Hepatocyte (in vitro differentiated cells): Measurements from ENCODE around the gene MAN1C1. TPM values are rescaled to one million over a fixed set of nuclear protein-coding genes. Genes with fewer than 3 reads are reported as not detected.

ENCODE experiments used
- DNase-seq: peaks from one replicate; pipeline ENCODE4 v3.0.0-alpha.2; 2016; ENCODE audit warnings: low spot score
- H2AFZ ChIP-seq: fragments of 200-600 bp; sonication (generic); 2 replicates; pipeline ENCODE4 v1.6.0; 2016; ENCODE audit warnings: antibody characterized with exemption, mild to moderate bottlenecking
- H3K27ac ChIP-seq: fragments of 200-600 bp; sonication (generic); 2 replicates; pipeline ENCODE4 v1.5.1; 2016; ENCODE audit warnings: mild to moderate bottlenecking
- H3K27me3 ChIP-seq: fragments of 200-600 bp; sonication (generic); 2 replicates; pipeline ENCODE4 v1.6.1; 2016
- H3K36me3 ChIP-seq: fragments of 200-600 bp; sonication (generic); replicated peaks from 2 replicates; pipeline ENCODE4 v1.5.1; 2016; ENCODE audit warnings: low read depth; ENCODE audit not compliant: insufficient read depth
- H3K4me1 ChIP-seq: fragments of 200-600 bp; sonication (generic); 2 replicates; pipeline ENCODE4 v1.5.1; 2016; ENCODE audit warnings: mild to moderate bottlenecking, moderate library complexity; ENCODE audit not compliant: insufficient read depth
- H3K4me2 ChIP-seq: fragments of 200-600 bp; sonication (generic); 2 replicates; pipeline ENCODE4 v1.6.0; 2016
- H3K4me3 ChIP-seq: fragments of 200-600 bp; sonication (generic); 2 replicates; pipeline ENCODE4 v1.5.1; 2016; ENCODE audit warnings: mild to moderate bottlenecking
- H3K79me2 ChIP-seq: fragments of 200-600 bp; sonication (generic); 2 replicates; pipeline ENCODE4 v1.6.0; 2017; ENCODE audit warnings: mild to moderate bottlenecking
- H3K9me2 ChIP-seq: fragments of 200-600 bp; sonication (generic); replicated peaks from 2 replicates; pipeline ENCODE4 v1.6.0; 2017; ENCODE audit warnings: mild to moderate bottlenecking; ENCODE audit not compliant: insufficient read depth
- H3K9me3 ChIP-seq: fragments of 200-600 bp; sonication (generic); 2 replicates; pipeline ENCODE4 v1.5.1; 2016; ENCODE audit warnings: low read depth, mild to moderate bottlenecking
- H4K20me1 ChIP-seq: fragments of 200-600 bp; sonication (generic); 2 replicates; pipeline ENCODE4 v1.6.0; 2016; ENCODE audit warnings: mild to moderate bottlenecking; ENCODE audit not compliant: insufficient read depth, poor library complexity, severe bottlenecking
- EZH2 ChIP-seq: fragments of 200-600 bp; sonication (generic); IDR thresholded peaks from 2 replicates; pipeline ENCODE4 v1.6.1; 2016; ENCODE audit warnings: antibody characterized with exemption, mild to moderate bottlenecking, borderline replicate concordance
- EZH2phosphoT487 ChIP-seq: fragments of 200-600 bp; sonication (generic); IDR thresholded peaks from one replicate; pipeline ENCODE4 v1.6.1; 2018; ENCODE audit warnings: antibody characterized with exemption, mild to moderate bottlenecking, low read depth, moderate library complexity; ENCODE audit not compliant: unreplicated experiment, severe bottlenecking
- WGBS: methylation state at CpG from one replicate; pipeline ENCODE4 v1.1.6; 2016; ENCODE audit warnings: low lambda C conversion rate; ENCODE audit errors: missing lambda C conversion rate; 5-methylcytosine and 5-hydroxymethylcytosine counted together
- polyA plus RNA-seq: library from polyadenylated mRNA; unstranded; fragments of >200 nt; fragmentation: Nextera tagmentation; extraction: Ambion mirVana; gene quantifications from 2 replicates; pipeline ENCODE4 v1.2.1, GENCODE V29; 2016
- total RNA-seq: library from RNA; depleted of rRNA; stranded (reverse); fragments of >200 nt; gene quantifications from 2 replicates; pipeline ENCODE4 v1.2.3, GENCODE V29; 2014
- TF ChIP-seq, protein P1 (sequence below): fragments of 200-600 bp; sonication (generic); IDR thresholded peaks from 2 replicates; pipeline ENCODE4 v1.5.1; 2016; ENCODE audit warnings: antibody characterized with exemption, mild to moderate bottlenecking; ENCODE audit not compliant: poor library complexity

MAN1C1 gene
- total and polyA plus RNA-seq, 2 experiments from 2014 or later, result 20.6 to 29.3 TPM

DNA sequence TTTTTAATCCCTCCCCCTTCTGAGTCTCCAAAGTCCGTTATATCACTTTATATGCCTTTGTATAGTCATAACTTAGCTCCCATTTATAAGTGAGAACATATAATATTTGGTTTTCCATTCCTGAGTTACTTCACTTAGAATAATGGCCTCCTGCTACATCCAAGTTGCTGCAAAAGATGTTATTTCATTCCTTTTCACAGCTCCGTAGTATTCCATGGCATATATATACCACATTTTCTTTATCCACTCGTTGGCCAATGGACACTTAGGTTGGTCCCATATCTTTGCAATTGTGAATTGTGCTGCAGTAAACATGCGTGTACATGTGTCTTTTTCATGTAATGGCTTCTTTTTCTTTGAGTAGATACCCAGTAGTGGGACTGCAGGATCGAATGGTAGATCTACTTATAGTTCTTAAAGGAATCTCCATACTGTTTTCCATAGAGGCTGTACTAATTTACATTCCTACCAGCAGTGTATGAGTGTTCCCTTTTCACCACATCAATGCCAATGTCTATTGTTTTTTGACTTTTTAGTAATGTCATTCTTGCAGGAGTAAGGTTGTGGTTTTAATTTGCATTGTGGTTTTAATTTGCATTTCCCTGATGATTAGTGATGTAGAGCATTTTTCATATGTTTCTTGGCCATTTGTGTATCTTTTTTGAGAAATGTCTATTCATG, 12.3 kb downstream of the MAN1C1 start:
- Histone ChIP-seq H3K79me2 (peaks cover 18% of the 10 kb centered on the region), H3K4me3 (no peak overlapping the region), H4K20me1 (no peaks in the 10 kb centered on the region), H2AFZ (no peak overlapping the region), H3K27ac (no peak overlapping the region), H3K4me2 (no peak overlapping the region), H3K27me3 (no peaks in the 10 kb centered on the region), H3K4me1 (no peaks in the 10 kb centered on the region), H3K9me2 (no peaks in the 10 kb centered on the region), H3K36me3 (no peaks in the 10 kb centered on the region), H3K9me3 (no peaks in the 10 kb centered on the region)
- DNase-seq, result no peak
- TF ChIP-seq, protein P1, sequence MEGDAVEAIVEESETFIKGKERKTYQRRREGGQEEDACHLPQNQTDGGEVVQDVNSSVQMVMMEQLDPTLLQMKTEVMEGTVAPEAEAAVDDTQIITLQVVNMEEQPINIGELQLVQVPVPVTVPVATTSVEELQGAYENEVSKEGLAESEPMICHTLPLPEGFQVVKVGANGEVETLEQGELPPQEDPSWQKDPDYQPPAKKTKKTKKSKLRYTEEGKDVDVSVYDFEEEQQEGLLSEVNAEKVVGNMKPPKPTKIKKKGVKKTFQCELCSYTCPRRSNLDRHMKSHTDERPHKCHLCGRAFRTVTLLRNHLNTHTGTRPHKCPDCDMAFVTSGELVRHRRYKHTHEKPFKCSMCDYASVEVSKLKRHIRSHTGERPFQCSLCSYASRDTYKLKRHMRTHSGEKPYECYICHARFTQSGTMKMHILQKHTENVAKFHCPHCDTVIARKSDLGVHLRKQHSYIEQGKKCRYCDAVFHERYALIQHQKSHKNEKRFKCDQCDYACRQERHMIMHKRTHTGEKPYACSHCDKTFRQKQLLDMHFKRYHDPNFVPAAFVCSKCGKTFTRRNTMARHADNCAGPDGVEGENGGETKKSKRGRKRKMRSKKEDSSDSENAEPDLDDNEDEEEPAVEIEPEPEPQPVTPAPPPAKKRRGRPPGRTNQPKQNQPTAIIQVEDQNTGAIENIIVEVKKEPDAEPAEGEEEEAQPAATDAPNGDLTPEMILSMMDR, result no peak
- TF ChIP-seq EZH2phosphoT487 (no peak), EZH2 (no peak)
- WGBS, result 95% methylated on average over 5 of the region's 5 CpGs

DNA sequence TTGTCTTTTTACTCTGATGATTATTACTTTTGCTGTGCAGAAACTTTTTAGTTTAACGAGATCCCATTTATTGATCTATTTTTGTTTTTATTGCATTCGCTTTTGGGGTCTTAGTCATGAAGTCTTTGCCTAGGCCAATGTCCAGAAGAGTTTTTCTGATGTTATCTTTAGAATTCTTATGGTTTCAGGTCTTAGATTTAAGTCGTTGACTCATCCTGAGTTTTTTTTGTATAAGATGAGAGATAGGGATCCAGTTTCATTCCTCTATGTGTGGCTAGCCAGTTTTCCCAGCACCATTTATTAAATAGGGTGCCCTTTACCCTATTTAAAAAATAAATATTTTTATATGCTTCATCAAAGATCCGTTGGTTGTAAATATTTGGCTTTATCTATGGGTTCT, 13.2 kb downstream of the MAN1C1 start:
- no peaks in the 10 kb centered on the region for H3K9me2 ChIP-seq
- H3K79me2 ChIP-seq, result peaks cover 18% of the 10 kb centered on the region
- H3K27ac ChIP-seq, result no peak overlapping the region
- no peaks in the 10 kb centered on the region for H4K20me1 ChIP-seq
- H3K4me1 ChIP-seq, result no peaks in the 10 kb centered on the region
- 79% methylated on average over 4 of the region's 4 CpGs for WGBS
- H3K4me3 ChIP-seq, result no peak overlapping the region
- DNase-seq, result no peak
- H3K9me3 ChIP-seq, result no peaks in the 10 kb centered on the region
- H3K36me3 ChIP-seq, result no peaks in the 10 kb centered on the region
- no peak overlapping the region for H3K4me2 ChIP-seq
- no peaks in the 10 kb centered on the region for H3K27me3 ChIP-seq
- no peak overlapping the region for H2AFZ ChIP-seq
- TF ChIP-seq EZH2phosphoT487, result no peak
- TF ChIP-seq, protein P1, result no peak
- TF ChIP-seq EZH2, result no peak

GRCh38 chr1:25631750-25632485, 15.3 kb downstream of the MAN1C1 start:
- Histone ChIP-seq H4K20me1 (no peaks in the 10 kb centered on the region), H3K4me3 (no peak overlapping the region), H3K36me3 (no peaks in the 10 kb centered on the region), H3K9me3 (no peaks in the 10 kb centered on the region), H3K4me1 (no peaks in the 10 kb centered on the region), H3K9me2 (no peaks in the 10 kb centered on the region), H3K79me2 (peaks cover 18% of the 10 kb centered on the region), H2AFZ (no peak overlapping the region), H3K27me3 (no peaks in the 10 kb centered on the region), H3K27ac (no peak overlapping the region), H3K4me2 (no peak overlapping the region)
- WGBS, result 84% methylated on average over 11 of the region's 11 CpGs
- TF ChIP-seq EZH2phosphoT487, result no peak
- TF ChIP-seq EZH2, result no peak
- TF ChIP-seq, protein P1, result no peak
- DNase-seq, result no peak
